ENCODE results near the gene PTPRA.

- no peak for TF ChIP-seq POLR2A (IDR thresholded peaks at IDR 0.05)
- TF ChIP-seq, protein P1, sequence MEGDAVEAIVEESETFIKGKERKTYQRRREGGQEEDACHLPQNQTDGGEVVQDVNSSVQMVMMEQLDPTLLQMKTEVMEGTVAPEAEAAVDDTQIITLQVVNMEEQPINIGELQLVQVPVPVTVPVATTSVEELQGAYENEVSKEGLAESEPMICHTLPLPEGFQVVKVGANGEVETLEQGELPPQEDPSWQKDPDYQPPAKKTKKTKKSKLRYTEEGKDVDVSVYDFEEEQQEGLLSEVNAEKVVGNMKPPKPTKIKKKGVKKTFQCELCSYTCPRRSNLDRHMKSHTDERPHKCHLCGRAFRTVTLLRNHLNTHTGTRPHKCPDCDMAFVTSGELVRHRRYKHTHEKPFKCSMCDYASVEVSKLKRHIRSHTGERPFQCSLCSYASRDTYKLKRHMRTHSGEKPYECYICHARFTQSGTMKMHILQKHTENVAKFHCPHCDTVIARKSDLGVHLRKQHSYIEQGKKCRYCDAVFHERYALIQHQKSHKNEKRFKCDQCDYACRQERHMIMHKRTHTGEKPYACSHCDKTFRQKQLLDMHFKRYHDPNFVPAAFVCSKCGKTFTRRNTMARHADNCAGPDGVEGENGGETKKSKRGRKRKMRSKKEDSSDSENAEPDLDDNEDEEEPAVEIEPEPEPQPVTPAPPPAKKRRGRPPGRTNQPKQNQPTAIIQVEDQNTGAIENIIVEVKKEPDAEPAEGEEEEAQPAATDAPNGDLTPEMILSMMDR (IDR thresholded peaks at IDR 0.05), result no peak
Observed at GRCh38 chr20:2889797-2890196, 16.5 kb downstream of the PTPRA start.
